Right ventricle myocardium superior (tissue), 1 donor: ENCODE results near the gene LMAN2L. TPM values are rescaled to one million over a fixed set of nuclear protein-coding genes. Genes with fewer than 3 reads are reported as not detected.
A peak's percentile ranks its signal among the peaks of the same experiment; 100 is the strongest.

Experiments
- ATAC-seq: fragments of 200-7000 bp; cut with Tn5 transposase; one replicate; pipeline ENCODE4 v1.9.1; 2020; ENCODE audit warnings: mild to moderate bottlenecking; ENCODE audit not compliant: poor library complexity
- DNase-seq: peaks from one replicate; pipeline ENCODE4 v3.0.0-alpha.2; 2020
- intact Hi-C: fragments of 100-400 bp; cut with DNase I; formaldehyde crosslinking; loops from one replicate; pipeline ENCODE4 v1.11.2; 2022
- total RNA-seq: library from RNA; stranded (reverse); fragmentation: NEBNext Ultra II Directional; extraction: Animal tissue kit (Norgen Biotek cat#: 25700); gene quantifications from one replicate; pipeline ENCODE4 v1.2.1, GENCODE V29; 2021
- donor health status: DM: no; HTN: yes; CAD: no; lungs with severe emphysema.

Gene LMAN2L
- total RNA-seq, 1 donor from 2014 or later: 25.7 TPM

DNA sequence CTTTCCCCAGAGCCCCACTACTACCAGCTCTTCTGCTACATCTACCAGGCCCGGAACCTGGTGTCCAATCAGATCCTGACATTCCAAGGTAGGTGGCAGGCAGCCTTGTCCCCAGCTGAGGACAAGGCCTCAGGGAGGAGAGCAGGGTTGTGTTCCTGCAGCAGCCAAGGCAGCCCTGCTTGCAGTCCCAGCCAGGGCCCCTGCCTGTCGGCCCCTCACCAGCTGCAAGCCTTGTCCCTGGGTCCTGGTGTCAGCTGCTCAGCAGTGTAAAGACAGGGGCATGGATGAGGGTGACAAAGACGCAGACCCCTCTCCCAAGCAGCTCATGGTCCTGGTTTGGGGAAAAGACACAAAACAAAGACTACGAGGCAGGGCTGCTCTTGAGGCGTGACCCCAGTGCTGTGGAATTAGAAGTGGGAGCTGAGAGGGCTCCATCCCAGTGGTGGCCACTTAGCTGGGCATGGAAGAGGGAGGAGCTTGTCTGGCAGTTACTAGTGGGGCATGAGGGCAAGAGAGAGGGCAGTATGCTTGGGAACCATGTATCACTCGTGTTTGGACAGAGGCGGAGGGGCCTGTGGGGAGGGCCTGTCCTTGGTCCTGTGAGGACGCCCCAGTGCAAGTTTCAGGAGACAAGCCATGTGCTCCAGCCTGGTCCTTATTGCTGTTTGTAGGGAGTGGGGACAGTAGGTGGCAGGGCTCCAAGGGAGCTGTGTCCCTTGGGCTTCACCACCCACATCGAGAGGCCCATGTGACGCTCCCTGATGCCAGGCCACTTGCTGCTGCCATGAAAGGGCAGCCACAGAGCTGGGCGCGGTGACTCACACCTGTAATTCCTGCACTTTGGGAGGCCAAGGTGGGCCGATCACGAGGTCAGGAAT, 47.5 kb downstream of the LMAN2L start:
- DNase-seq (no peak), ATAC-seq (no peak)
- intact Hi-C loops: no loop called here

DNA sequence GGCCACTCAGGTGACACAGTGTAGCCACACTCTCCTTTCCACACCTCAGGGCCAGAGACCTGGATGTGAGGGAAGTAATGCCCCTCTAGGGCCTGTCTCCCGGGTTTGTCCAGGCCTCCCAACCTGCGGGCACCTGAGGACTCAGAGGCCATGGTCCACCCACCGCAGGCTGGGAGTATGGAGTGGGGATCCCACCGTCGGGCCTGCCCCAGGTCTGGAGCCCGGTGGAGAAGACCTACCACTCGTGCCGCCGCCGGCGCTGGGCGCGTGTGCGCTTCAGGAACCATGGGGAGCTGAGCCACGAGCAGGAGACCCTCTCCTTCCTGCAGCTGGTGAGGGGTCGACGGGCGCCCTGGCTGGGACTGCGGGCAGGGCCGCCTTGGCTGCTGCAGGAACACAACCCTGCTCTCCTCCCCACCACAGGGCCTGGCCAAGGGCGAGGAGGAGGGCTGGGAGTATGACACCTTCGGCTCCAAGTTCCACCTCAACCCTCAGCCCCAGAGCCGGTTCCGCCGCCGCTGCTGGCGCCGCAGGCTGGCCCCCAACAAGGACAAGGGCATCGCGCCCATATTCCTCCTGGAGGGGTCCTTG, 48.7 kb downstream of the LMAN2L start:
- ATAC-seq: no peak
- intact Hi-C loops: no loop called here
- no peak for DNase-seq

DNA sequence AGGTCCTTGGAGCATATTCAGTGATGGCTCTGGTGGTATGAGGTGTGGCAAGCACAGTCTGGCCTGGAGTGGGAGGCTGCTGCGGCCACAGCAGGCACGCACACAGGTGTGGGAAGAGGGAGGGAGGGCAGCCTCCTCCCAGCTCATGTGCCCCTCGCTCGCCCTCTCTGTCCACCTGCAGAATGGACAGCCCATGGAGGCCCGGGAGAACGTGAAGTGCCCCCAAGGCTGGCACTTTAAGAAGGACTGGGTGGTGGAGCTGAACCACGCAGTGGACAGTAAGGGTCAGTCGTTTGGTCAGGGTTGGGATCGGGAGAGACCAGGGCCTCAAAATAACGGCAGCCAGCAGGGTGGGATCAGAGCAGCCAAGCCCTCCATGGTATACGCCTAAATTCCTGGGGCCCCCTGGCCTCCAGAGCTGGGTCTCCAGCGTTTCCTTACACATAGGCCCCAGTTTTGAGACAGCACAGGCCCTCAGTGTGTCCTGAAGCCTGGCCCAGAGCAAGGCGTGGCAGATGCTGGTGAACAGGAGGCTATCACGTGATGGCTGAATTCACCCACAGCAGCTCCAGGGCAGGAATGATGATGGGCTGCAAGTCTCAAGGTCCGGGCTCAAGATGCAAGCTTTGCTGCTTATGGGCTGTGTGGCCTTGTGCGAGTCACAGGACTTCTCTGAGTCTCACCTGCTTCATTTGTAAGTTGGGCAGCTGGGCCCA, 49.4 kb downstream of the LMAN2L start:
- intact Hi-C loops: no loop called here
- ATAC-seq: no peak
- no peak for DNase-seq

DNA sequence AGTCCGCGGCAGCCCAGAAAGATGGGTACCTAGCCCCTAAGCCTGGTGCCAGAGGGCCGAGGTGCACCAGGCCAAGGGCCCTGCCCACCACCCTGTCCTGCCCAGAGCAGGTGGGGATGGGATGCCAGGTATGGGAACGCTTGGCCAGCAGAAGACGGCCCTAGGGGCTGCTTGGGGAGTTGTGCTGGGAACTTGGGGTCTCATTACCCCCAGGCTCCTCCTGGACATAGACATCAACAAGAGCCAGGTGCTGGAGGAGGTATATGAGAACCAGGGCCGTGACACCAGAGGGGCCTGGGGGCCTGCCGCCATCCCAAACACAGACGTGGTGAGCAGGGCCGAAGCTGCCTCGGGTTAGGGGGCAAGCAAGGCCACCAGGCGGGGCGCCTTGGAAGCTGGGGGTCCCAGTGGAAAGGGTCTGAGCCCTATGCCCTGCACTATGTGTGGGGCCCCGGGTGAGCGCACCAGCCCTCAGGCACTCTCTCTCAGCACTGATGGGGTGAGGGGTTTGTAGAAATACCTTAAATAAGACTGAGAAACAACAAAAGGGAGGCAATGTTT, 50.4 kb downstream of the LMAN2L start:
- ATAC-seq (no peak), DNase-seq (no peak)
- intact Hi-C loops: no loop called here

DNA sequence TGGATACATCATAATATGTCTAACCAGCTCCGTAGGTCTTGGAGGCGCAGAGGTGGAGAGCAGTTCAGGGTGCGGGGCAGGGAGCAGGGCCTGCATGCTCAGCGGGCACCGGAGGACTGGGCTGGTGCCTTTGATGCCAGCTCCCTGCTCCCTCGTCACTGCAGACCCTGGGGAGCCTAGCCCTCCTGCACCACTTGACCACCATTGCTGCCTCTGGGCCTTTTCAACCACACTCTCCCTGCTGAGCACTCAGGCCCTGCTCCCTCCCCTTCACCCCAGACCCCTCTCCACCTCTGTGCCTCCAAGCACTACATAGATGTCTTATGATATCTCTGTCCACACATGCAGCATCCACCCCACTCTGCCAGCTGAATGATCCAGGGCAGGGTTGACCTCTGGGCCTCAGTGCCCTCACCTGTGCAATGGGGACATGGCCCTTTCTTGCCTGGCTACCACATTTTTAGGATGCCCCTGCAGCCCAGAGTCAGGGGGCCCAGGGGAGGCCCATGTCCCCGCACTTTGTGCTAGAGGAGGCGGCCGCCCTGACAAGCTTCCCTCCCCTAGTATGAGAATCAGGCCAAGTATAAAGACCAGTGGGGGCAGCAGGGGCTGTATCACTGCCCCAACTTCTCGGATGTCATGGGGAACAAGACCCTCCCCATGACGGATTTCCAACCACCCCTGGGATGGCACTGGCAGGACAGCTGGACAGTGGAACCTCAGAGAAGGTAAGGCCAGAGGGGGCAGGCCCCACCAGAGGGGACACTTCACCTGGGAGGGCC, 51.0 kb downstream of the LMAN2L start:
- intact Hi-C loops: no loop called here
- ATAC-seq: no peak
- DNase-seq: no peak

DNA sequence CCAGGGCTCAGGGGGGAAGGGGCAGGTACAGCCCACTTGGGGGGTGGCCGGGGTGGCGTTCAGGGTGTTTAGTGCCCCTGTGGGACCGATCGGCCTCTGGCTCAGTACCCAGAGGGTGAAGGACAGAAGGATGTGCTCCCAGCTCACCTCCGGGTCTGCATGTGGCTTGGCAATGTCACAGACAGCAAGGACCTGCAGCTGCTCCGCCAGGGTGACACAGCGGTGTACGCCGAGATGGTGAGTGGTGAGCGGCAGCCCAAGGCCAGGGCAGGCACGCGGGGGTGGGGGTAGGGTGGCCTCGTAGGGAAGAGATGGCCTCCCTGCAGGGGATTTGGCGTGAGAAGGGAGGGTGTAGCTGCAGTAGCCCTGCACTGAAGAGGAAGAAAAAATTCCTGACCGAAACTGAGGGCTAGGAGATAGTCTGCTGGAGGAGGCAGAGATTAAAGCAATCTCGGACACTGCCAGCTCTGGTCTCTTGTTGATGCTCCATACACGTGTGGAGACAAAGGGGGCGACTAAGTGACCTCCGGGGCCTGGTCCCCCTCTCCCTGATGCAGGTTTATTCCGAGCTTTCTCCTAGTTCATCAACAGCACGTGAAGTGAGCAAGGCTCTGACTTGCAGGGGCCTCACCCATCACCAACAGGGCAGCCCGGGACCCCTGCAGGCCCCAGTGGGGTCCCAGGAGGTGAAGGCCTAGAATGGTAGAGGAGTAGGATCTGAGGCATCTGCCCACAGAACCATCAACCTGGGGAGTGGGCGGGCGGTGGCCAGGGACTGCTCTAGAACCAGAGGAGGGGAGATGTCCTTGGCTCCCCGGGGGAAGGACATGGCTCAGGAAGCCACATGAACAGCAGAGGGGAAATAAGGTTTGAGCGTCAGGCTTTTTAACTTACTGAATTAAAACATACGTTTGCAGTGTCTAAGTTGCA, 51.9 kb downstream of the LMAN2L start:
- intact Hi-C loops: no loop called here
- ATAC-seq (no peak), DNase-seq (no peak)

- intact Hi-C loops: no loop called here
- no peak for DNase-seq
- no peak for ATAC-seq
These were observed 52.6 kb downstream of the LMAN2L start for GRCh38 chr2:96687266-96687665.

DNA sequence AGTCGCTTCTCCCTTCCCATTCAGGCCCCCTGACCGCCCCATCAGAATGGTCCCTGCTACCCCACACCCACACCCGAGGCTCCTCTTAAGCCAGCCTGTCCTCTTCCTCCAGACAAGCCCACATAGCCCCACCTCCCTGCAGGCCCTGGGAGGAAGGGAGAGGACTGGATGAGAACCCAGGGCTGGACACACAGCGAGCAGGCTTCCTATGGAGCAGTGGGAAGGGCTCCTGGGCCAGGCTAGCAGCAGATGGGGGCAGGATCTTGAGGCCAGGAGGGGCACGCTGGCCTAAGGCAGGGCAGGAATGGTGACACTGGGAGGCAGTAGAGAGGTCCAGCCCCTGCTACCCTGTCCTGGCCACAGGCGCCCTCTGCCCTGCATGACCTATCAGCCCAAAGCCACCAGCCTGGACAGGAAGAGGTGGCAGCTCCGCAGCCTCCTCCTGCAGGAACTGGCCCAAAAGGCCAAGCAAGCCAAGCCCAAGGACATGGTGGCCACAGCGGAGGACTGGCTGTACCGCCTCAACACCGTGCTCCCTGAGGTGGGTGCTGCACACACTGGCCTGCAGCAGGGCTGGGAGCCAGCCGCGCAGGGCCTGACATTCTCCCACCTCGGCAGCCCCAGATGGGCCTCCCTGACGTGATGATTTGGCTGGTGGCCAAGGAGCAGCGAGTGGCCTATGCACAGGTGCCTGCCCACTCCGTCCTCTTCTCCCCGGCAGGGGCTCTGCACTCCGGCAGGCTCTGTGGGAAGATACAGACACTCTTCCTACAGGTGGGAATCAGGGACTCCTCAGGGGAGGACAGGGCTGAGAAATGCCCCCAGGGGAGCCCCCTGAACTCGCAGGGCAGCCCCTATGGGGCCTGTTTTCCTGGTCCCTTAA, 54.0 kb downstream of the LMAN2L start:
- DNase-seq: peak; percentile 48
- ATAC-seq: peak; percentile 55
- intact Hi-C loops: no loop called here

- ATAC-seq (peak; percentile 7), DNase-seq (no peak)
- intact Hi-C loops: no loop called here
These were observed 54.8 kb downstream of the LMAN2L start for GRCh38 chr2:96684883-96685576.

- intact Hi-C loops: no loop called here
- ATAC-seq (no peak), DNase-seq (no peak)
These were observed 55.7 kb downstream of the LMAN2L start for GRCh38 chr2:96683972-96684820.

DNA sequence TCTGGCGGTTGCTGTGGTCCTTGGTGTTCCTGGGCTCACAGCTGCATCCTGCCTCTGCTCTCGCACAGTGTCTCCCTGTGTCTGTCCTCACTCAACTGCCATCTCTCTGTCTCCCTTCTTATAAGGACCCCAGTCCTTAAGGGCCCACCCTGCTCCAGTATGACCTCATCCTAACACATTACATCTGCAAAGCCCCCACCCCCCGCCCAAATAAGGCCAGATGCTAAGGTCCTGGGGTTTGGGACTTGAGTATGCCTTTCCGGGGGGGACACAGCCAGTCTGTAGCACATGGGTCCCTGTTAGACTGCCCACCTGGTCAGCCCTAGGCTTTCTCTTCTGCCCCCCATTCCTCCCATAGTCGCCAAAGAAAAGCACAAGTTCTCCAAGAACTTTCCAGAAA, 56.6 kb downstream of the LMAN2L start:
- DNase-seq (no peak), ATAC-seq (no peak)

GRCh38 chr2:96681540-96681939, 58.3 kb downstream of the LMAN2L start:
- ATAC-seq (no peak), DNase-seq (no peak)
- intact Hi-C loops: no loop called here

More for the DNA sequence above, 56.6 kb downstream of the LMAN2L start:
- intact Hi-C loops: no loop called here

- DNase-seq (no peak), ATAC-seq (no peak)
- intact Hi-C loops: no loop called here
These were observed 59.2 kb downstream of the LMAN2L start for GRCh38 chr2:96680561-96681141.

- DNase-seq (no peak), ATAC-seq (no peak)
- intact Hi-C loops: no loop called here
These were observed 60.0 kb downstream of the LMAN2L start for GRCh38 chr2:96679848-96680247.
